ENCODE results near the gene STK32A.
"Not testable (repeated sequence)": the region's sequence is repeated elsewhere in the genome, so short reads cannot be mapped to it uniquely, and the experiment has no call there.

STK32A gene

DNA sequence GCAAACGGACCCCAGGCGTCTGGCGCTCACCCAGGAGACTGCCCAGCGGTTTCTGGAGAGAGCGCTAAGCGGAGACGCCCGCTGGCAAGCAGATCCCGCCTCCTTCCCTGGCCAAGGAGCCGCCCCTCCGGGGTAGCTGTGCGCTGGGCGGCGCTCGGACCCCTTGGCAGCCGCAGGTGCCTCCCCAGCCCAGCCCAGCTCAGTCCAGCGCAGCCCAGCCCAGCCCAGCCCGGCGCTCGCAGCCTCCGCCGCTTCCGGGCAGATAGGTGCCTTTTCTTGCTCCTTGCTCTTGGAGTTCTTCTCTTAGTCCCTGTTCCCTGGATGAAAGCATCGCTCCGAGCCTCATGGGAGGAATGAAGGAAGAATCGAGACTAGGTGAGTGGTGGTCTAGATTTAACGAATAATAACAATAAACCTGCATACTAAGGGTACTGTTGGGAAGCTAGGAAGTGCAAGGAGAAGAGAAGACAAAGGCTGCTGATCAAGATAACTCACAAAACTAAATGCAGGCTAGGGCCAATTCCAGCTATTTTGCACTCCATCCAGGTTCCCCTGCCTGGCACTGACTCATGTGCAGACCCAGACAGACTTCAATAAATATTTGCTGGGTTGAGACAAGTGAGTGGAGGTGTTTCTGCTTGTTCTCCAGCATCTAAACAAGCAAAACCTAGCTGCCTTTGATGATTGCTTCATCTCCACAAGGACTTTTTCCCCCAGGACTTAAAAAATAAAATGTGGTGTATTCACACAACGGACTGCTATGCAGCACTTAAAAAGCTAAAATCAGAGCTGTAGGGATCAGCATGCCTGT lies at the start of gene STK32A:
TSS of gene STK32A (plus strand) at position 202 of the 811 bp plus-strand sequence. CDS start 4,609 bp downstream, outside the sequence.
- DNase-seq: peak; percentile 90

DNA sequence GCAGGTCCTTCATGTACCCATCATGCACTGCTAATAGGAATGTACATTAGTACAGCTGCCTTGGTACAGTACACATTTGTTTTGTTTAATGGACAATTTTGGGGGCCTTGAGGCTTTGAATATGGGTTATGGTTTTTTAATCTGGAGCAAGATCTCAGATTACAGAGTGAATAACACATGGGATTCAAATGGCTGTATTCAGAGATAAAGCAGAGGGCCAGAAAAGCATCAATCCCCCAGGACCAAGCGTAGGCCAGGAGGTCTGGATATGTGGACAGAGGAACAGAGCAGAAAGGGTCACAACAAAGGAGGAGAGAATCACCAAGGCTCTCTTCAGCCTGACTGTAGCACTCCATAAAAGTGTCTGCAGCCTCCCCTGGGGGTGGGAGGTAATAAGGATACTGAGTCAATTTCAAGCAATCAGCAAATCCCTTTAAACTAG lies 47.7 kb upstream of the STK32A start:
- peak; percentile 10 for DNase-seq

DNA sequence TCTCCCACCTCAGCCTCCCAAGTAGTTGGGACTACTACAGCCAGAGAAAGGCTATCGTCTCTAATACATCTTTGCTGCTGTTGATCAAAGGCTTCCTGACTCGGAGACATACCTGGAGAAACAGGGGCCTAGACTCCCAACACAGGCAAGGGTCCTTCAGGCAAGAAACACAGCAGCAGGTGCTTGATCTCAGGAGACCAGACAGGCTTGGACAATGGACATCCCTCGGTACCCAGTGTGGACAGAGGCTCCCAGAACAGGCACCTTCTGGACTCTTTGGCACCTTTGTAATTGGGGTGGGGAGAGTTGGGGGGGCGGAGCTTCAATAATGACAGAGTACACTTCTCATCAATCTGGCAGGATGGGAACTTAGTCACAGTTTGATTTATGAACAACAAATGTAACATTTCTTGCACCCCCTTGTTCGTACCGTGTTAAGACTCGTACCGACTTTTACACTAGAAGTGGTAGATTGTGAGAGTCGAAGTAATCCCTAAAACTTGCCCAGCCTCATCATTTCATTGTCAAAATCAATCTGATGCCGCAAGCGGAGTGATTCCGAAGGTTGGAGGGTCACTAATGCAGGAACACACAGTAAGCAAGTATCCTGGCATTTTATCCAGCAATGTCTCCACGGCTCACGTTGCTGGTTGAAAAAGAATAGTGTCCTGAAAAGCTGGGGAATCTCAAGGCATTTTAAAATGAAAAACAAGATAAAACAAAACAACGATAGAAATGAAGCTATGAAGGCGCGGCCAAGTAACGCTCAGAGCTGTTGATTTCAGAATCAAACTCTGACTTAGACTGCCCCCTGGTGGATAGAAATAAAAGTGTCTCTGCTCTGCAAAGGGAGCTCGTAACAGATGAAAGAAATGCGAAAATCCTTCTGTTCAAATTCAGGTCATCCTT lies 46.4 kb upstream of the STK32A start:
- peak; percentile 74 for DNase-seq

DNA sequence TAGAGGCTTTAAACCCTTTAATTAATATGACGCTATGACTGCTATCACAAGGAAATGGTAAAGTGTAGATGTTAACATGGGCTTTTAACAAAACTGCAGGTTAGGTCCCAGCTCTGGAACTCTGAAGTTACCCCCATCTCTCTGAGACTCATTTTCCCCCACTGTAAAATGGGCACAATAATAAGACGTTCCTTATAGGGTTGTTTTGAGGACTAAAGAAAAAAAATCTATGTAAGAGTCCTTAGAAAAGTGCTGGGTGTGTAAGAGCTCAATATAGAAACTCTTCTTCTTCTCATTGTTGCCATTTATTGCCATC lies 45.8 kb upstream of the STK32A start:
- DNase-seq: no peak

DNA sequence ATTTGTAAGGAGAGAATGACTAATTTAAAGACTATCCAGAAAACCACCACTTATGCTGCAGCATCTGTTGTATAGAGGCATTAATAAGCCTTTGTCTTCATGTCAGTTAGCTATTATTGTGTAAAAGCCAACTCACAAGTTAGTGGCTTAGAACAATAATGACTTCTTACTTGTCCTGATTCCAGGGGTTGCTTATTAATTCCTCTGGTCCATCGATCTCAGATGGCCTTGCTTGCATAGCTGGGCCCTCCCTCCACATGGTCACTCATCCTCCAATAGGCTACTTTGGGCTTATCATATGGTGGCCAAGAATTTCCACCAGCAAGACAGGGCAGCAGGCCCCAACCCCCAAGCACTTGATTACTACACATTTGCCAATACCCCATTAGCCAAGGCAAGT lies 44.5 kb upstream of the STK32A start:
- no peak for DNase-seq

DNA sequence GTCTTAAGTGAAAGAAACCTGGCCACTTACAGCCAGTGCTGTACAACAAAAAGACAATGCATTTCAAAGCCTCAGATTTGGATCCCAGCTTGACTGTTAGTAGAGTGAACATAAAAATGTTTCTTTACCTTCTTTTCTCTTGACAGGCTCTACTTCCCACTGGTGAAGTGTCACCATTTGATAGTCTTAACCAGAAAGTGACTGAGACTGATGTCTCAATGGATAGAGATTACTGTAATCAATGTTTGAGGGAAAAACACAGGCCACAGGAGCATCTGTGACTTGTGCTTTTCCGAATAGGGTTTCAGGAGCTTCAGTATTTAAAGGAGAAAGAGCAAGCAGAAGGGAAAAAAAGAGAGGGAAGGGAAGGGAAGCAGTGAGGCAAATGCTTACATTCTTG lies 41.7 kb upstream of the STK32A start:
- DNase-seq: no peak

DNA sequence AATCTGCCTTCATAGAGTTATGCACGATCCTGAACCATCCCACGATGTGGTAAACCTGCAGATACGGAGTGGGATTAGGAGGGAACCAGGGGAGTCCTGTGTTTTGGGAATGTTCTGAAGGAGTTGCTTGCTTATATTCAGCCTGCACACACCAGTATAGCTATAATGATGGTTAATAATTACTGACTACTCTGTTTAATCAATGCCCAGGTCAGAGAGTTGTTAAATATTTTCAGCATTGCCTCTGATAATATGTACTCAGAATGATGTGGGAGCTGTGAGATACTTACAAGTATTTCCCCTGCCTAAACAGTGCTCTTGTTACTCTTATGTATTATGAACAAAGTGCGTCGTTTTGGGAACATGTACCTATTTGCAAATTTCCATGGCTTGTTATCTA lies 34.8 kb upstream of the STK32A start:
- no peak for DNase-seq

DNA sequence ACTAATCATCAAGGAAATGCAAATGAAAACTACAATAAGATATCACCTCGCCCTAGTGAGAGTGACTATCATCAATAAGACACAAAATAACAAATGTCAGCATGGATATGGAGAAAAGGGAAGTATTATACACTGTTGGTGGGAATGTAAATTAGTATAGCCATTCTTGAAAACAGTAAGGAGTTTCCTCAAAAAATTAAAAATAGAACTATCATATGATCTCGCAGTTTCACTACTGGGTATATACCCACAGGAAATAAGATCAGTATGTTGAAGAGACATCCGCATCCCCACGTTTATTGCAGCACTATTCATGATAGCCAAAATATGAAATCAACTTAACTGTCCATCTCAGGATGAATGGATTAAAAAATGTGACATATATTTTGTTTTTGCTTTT lies 31.6 kb upstream of the STK32A start:
- no peak for DNase-seq

DNA sequence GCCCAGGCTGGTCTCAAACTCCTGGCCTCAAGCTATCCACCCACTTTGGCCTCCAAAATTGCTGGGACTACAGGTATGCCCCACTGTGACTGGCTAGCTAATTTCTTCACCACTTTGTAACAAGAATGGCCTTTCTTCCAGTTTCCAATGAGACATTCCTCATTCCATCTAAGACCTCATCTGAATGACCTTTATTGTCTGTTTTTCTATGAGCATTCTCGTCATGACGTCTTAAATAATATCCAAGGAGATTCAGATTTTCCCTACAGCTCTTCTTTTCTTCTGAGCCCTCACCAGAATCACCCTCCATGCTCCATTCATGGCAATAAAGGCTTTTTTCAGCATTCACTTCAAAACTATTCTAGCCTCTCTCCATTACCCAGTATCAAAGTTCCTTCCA lies 30.2 kb upstream of the STK32A start:
- DNase-seq: no peak

DNA sequence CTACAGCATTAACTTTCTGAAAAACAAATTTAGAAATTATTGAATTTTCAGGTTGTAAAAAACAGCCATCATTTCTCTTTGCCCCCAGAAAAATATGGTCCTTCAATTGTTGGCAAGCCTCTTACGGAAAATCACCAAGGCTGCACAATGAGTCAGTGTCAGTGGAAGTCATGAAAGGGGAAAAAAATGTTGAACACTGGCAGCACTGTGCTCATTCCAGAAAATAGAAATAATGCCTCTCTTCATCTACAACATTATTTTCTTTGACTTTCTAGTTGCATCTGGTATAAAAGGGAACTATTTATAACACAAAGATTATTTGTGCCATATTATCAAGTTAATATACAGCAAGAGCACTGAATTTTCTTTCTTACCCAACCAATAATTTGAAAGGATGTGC lies 26.7 kb upstream of the STK32A start:
- no peak for DNase-seq

DNA sequence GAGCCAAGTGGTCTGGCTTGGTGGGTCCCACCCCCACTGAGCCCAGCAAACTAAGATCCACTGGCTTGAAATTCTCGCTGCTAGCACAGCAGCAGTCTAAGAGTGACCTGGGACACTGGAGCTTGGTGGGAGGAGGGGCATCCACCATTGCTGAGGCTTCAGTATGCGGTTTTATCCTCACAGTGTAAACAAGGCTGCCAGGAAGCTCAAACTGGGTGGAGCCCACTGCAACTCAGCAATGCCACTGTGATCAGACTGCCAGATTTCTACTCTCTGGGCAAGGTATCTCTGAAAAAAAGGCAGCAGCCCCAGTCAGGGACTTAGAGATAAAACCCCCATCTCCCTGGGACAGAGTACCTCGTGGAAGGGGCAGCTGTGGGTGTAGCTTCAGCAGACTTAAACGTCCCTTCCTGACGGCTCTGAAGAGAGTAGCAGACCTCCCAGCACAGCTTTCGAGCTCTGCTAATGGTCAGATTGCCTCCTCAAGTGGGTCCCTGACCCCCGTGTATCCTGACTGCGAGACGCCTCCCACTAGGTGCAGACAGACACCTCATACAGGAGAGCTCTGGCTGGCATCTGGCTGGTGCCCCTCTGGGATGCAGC lies 18.2 kb upstream of the STK32A start:
- peak; percentile 8 for DNase-seq

DNA sequence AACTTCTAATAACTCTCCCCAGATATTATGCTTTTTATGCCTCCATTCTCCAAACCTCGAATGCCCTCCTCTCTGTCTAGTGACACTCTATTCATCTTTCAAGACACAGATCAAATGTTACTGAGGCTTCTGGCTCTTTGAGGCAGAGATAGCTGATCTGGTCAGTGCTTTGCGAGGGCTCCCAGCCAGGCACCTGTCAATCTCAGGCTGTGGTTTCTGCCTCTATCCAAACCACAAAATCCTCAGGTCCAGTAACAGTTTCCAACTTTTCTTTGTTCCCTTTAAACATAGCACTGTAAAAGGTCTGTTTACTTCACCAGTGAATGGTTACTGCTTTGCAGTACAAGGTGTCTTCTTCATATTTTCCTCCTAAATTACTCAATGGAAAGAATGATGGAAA lies 11.5 kb upstream of the STK32A start:
- DNase-seq: no peak

DNA sequence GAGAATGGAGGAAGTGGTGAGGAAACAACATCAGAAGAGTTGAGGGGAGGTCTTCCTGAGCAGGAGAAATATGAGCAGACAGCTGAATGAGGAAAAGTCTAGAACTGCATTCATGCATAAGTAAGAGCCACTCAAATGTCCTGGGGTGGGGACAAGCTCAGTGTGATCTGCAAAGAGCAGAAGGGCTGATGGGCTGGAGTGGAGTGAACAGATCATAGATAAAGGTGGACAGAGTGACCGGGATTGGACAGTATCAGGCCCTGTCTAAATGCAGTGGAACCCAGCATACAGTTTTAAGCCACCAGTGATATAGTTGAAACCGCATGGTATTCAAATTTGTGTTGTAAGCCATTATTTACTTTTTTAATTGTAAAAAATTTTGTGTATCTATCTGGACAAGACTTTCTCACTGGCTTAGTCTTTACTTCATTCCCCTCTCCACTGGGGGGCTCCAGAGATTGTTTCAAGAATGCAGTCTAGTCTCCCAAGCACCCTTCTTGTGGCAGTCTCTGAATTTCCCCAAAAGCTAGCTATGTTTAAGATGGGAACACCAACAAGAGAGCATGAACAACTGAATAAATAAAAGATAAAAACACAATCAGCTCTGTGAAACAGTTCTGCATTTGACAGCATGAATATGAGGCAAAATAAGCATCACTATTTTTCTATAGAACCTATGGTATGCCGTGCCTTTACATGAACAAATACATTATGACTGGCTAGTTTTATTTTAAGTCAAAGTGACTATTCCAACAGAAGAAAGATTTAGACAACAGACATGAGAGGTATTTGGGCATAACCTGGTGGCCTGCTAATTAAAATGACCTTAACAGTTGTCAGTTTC lies 10.7 kb upstream of the STK32A start:
- DNase-seq: peak; percentile 32

DNA sequence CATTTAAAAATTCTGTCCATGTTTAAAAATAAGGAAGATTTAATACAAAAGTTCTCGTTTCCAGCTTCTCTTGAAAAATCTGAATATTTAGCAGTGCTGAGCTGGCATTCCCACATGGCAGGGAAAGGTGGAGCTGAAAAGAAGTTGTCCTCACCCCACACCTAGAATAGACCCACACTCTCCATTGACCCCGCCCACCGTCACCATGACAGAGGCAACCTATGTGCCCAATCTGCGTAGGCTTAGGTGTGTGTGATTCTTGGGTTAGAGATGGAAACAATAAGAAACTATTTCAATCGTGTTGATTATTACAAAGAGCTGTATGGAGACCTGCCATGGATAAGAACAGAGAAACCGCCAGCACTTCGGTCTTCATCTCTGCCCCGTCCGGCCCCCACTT lies 8.9 kb upstream of the STK32A start:
- DNase-seq: no peak

DNA sequence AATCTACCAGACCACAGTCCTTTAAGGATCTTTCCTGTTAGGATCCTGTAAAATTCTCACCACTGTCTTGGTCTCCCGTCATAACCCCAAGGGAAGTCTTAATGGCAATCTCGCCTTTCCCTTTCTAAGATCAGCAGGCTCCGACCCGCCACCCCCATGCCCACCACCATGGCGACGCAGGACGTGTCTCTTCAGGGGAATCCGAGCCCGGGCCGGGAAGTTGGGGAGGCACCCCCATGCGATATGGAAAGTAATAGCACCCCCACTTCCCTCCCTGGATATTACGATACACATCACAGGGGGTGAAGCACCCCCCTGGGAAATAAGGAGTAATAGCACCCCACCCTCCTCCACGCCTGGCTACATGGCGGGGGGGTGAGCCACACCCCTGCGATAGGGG lies 8.3 kb upstream of the STK32A start:
- DNase-seq: no peak

DNA sequence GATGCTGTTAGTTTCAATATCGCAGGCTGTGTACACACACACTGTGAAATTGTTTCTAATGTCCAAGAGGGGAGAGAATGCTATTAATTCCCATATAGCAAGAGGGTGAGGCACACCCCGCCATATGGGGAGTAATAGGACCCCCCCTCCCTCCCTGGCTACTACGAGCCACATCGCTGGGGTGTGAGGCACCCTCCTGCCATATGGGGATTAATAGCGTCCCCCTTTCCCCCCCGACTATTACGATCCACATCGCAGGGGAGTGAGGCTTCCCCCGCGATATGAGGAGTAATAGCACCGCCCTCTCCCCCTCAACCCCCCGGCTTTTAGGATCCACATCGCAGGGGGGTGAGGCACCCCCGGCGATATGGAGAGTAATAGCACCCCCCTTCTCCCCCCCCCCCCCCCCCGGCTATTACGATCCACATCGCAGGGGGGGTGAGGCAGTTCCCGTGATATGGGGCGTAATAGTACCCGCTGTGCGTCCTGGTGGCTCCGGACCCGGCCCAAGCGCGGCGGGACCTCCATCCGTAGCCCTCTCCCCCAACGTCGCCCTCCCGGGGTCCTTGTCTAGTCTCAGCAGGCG lies 494 bp upstream of the STK32A start:
- no peak for DNase-seq

DNA sequence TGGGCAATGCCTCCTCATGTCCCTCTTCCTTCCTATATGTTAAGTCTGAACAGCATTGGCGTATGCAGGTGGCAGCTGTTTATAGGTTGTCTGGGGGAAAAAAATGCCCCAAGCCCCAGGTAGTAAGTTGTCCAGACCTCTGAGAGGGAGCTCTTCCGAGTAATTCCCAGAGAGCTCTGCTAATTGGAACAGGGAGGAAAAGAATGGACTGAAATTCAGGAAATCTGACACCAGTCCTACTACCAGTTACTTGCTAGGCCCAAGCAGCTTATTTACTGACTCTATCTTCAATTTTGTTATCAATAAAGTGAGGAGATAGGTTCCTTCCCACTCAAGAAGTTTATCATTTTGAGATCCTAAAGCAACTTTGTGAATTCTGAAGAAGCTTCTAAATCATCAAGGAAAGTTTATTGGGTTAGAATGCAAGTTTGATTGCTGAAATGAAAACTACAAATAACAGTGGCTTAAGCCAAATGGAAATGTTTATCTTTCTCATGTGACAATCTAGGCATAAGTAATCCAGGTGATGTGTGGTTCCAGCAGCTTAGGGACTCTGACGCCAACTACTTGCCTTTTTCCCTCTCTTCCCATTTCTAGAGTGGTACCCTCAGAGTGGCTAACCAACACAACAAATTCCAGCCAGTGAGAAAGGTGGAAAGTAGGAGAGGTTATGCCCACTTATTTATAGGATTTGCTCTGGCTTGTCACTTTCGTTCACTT lies 5.6 kb downstream of the STK32A start:
- DNase-seq: no peak

DNA sequence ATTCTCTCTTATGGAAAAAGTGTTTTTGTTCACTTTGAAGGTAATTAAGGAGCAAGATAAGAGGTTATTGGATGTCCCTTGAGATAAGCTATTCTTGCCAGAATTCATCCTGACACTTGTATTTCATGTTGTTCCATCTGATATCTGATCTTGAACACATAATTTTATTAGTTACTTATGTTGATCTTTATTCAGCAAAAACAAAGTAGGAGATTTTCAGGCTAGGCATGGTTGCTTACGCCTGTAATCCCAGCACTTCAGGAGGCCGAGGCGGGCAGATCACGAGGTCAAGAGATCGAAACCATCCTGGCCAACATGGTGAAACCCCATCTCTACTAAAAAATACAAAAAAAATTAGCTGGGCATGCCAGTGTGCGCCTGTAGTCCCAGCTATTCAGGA lies 8.4 kb downstream of the STK32A start:
- not testable (repeated sequence) for DNase-seq

DNA sequence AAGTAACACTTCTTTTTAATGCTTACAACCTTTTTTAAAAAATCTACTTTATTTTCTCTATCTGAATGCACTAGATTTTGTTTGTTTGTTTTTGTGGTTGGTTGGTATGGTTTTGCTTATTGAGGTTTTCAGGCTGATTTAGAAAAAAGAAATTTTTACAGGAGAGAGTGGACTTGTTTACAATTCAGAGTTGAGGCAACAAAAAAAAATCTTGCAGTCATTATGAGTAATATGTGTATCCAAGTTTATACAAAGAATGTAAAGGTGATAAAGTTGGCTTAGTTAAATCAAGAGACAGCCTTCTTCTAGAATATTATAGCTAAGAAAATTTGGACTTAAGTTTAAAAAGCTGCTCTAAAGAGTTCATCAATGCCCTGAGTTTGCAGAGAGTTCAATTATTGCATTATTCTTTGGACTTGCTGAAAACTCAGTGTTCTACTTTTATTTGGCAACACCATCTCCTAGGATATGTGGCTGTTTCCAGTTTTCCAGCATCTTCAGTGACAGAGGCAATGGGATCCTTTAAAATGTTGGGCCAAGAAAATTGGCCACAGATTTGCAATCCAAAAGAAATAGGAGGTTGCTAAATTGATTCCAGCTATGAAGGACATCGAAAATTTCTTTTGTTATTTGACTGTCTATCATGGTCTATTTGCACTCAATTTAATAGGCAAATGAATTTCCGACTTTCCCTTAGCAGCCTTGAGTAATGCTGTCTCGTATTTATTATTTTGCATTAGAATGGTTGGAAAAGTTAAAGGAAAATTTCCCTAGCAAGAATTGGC lies 10.7 kb downstream of the STK32A start:
- no peak for DNase-seq

DNA sequence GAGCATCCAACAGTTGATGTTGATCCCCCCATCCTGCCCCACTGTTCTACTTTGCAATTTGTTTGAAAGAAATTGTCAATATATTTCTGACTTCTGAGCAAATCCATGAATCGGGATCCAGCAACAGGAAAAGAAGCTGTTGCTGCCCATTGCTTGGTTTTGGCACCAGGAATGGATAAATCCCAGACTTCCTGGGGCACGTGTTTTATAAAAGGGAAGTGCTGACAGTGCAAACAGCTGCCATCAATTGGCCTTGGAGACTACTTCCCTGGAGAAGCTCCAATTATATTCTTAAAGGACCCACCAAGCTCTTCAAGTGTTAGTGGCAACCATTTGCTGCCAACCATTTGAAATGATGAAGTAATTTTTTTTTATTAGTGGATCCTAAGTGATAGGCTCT lies 13.7 kb downstream of the STK32A start:
- no peak for DNase-seq

DNA sequence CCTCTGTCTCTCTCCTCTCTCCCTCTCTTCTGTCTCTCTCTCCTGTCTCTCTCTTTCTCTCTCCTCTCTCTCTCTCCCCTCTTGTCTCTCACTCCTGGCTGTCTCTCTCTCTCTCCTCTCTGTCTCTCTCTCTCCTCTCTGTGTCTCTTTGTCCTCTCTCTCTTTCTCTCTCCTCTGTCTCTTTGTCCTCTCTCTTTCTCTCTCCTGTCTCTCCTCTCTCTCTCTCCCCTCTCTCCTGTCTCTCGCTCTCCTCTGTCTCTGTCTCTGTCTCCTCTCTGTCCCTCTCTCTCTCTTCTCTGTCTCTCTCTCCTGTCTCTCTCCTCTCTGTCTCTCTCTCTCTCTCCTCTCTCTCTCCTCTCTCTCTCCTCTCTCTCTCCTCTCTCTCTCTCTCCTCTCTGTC lies 25.0 kb downstream of the STK32A start:
- DNase-seq: no peak
